GM19328 (cell line): Measurements from ENCODE around the gene OSBP.
"Not testable (repeated sequence)": the region's sequence is repeated elsewhere in the genome, so short reads cannot be mapped to it uniquely, and the experiment has no call there.

Experiments
- ATAC-seq: cut with Tn5 transposase; IDR thresholded peaks from one replicate; pipeline ENCODE4 v1.9.1; 2021; ENCODE audit warnings: mild to moderate bottlenecking, moderate library complexity; ENCODE audit not compliant: unreplicated experiment

OSBP gene

DNA sequence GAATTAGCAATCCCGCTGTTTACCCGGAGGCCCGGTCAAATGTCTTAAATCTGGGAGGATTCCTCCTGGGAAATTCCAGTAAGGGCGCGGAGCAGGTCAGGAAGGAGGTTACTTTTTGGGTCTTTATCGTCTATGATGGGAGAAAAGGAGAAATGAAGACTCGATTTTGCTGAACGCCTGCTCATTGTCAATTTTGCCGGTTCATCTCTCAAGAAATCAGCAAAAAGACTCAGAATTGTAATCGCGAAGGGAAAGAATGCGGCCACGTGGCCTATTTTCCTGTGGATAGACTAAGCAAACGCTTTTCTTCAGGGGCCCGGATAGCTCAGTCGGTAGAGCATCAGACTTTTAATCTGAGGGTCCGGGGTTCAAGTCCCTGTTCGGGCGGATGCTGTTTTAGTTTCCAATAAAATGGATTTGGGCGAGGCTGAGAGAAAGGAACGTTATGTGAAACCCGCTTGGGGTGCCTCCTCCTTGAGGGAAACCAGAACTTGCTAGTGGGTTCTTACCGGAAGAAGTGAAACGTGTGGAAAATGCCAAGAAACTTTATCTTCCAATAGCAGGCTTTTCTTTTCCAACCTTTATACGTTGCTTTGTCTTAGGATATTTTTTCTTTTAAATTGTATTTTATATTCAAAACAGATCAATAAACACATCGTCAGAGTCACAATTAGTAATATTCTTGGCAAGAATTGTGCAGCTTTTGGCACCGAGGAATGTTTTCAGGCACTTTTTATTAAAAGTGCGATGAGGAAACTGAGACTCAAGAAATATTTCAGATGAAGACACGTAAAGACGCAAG lies 59.3 kb downstream of the OSBP start:
- no peak for ATAC-seq

GRCh38 chr11:59555601-59556114 lies 59.9 kb downstream of the OSBP start:
- ATAC-seq, result no peak

DNA sequence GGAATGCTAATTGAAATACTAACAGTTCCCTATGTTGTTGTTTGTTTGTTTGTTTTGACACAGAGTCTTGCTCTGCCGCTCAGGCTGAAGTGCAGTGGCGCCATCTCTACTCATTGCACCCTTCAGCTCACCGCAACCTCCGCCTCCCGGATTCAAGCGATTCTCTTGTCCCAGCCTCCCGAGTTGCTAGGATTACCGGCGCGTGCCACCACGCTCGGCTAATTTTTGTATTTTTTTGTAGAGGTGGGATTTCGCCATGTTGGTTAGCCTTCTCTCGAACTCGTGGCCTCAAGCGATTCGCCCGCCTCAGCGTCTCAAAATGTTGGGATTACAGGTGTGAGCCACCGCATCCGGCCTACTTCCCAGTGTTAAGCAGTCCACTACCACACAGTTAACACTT lies 62.3 kb downstream of the OSBP start:
- ATAC-seq, result no peak

DNA sequence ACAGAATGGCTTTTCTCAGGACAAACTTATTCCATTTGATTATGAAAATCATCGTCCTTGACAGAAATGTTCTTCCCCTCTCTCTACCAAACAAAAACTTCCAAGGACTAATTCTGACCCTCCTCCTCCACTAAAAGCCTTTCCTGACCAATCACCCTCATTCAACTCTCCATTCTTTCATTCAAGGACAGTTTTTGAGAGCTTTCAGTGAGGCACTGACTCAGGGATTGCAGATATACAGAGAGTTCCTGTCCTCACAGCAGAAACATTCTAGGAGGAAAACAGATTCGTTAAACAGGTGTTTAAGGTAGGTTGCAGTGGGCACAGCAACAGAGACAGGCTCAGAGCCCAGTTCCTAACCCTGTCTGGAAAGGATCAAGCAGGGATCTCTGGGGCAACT lies 62.7 kb downstream of the OSBP start:
- ATAC-seq, result no peak

DNA sequence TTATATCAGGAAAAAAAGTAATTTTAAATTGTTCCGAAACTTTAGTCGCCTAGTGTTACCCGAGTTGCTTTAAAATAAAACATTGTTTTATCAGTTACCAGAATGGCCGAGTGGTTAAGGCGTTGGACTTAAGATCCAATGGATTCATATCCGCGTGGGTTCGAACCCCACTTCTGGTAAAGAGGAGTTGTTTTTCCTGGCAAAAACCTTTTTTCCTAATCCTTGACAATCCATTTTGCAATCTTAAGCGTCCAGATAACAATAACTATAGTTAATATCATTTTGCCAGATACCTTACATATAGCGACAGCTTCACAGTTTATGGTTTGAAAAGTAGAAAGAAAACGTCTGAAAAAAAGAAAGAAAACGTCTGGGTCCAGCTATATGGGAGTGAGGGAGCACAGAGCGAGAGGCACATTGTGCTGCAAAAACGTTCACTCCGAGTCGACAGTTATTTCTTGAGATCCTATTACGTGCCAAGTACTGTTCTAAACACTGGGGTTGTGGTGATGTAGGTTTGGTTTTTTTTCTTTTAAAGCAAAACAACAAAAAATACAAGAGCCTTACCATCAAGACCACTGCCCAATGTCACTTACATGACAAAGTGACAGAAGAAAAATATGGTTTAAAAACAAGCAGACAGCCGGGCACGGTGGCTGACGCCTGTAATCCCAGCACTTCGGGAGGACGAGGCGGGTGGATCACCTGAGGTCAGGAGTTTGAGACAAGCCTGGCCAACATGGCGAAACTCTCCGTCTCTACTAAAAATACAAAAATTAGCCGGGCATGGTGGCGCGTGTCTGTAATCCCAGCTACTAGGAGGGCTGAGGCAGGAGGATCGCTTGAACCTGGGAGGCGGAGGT lies 63.7 kb downstream of the OSBP start:
- no peak for ATAC-seq

DNA sequence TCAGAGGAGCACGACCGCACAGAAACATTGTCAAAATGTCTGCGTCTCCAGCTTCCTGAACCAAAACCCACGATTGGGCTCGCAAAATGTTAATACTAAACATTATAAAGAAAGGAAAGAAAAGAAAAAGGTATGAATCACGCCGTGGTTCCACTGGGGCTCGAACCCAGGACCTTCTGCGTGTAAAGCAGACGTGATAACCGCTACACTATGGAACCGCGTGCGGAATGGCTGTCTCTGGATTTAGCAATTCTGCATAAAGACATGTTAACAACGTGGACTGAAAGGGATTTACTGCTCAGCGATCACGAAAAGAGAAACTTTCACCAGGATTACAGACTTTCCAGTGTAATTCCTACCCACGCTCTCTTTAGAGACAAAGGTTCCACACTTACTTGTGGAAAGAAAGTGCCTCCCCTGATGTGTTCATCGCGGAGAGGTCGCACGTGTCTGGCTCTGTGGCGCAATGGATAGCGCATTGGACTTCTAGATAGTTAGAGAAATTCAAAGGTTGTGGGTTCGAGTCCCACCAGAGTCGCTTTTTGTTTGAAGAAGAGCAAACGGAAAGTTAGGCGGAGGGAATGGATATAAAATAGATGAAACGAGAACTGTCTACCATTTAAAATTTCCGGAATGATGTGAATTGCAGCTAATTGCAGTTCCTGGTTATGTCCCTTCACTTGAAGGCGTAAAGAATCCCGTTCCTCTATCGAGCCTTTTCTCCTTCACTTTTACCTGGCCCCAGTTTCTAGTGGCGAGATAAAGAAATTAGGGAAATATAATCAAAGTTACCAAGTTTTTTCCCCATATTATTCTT lies 64.5 kb downstream of the OSBP start:
- ATAC-seq, result peak; percentile 27

- peak; percentile 88 for ATAC-seq
Observed at GRCh38 chr11:59550368-59550841, 65.2 kb downstream of the OSBP start.

DNA sequence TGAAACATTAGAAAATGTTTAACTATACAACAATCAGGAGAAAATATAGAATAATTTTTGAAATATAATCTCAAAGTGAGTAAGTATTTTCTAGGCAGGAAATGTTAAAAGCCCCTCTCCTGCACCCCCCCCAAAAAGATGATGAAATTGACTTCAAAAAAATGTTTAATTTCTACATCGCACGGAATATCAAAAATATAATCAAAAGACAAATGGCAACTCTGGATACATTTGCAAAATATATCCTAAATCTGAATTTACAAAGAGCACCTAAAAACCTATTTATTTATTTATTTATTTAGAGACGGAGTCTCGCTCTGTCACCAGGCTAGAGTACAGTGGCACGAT lies 67.3 kb downstream of the OSBP start:
- no peak for ATAC-seq

DNA sequence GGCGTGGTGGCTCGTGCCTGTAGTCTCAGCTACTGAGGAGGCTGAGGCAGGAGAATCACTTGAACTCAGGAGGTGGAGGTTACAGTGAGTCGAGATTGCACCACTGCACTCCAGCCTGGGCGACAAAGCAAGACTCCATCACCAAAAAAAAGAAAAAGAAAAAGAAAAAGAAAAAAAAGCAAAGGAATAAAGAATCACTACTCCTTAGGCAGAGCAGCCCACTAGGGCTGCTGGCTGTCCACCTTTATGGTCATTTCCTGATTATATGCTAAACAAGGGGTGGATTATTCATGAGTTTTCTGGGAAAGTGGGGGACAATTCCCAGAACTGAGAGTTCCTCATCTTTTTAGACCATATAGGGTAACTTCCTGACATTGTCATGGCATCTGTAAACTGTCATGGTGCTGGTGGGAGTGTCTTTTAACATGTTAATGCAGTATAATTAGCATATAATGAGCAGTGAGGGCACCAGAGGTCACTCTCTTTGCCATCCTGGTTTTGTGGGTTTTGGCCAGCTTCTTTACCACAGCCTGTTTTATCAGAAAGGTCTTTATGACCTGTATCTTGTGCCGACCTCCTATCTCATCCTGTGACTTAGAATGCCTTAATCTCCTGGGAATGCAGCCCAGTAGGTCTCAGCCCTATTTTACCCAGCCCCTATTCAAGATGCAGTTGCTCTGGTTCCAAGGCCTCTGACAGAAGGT lies 67.8 kb downstream of the OSBP start:
- ATAC-seq, result not testable (repeated sequence)

- no peak for ATAC-seq
Observed at GRCh38 chr11:59545179-59546020, 70.2 kb downstream of the OSBP start.

- ATAC-seq, result no peak
Observed at GRCh38 chr11:59544869-59545178, 70.8 kb downstream of the OSBP start.

GRCh38 chr11:59543713-59544112 lies 71.9 kb downstream of the OSBP start:
- not testable (repeated sequence) for ATAC-seq

DNA sequence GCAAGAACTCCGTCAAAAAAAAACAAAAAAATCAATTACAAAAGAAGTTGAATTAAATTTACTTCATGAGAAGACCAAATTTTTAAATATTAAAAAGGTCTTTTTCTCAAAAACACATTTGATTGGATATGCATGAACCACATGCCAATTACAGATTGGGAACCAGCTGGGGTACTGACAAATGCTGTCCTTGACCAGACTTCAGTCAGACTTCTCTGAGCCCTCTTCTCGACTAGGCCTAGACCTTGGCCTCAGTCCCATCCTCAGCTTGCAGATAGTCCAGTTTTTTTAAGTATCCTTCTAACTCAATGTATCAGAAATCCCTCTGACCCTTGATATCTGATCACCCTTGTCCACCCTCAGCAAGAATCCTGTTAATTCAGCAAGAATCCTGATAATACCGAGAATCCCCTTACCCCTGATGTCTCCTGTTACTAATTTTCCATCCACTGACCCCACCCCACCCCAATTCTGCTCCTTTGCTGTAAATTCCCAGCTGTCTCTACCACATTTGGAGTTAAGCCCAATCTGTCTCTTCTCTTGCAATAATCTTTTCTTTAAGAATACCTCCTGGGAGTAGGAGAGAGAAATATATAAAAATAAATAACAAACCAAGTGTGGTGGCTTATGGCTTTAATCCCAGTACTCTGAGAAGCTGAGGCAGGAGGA lies 73.3 kb downstream of the OSBP start:
- no peak for ATAC-seq

DNA sequence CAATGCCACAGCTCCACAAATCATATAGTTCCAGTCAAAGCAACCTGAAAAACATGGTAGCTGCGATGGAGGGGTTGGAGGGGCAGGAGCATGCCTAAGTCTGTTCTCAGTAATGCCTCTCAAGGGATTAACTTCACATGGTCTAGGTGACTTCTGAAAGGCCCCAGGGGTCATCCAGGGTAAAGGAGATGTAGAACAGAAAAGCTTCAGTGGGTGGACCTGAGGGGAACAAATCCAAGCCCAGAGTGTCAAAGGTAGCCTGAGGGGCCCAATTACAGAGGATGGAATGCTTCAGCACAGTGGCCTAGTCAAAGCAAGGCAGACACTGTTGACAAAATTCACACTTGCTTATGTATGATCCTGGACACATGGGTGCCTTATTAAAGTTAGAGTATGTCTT lies 80.9 kb downstream of the OSBP start:
- ATAC-seq, result no peak

- ATAC-seq, result no peak
Observed at GRCh38 chr11:59532620-59533019, 83.0 kb downstream of the OSBP start.

DNA sequence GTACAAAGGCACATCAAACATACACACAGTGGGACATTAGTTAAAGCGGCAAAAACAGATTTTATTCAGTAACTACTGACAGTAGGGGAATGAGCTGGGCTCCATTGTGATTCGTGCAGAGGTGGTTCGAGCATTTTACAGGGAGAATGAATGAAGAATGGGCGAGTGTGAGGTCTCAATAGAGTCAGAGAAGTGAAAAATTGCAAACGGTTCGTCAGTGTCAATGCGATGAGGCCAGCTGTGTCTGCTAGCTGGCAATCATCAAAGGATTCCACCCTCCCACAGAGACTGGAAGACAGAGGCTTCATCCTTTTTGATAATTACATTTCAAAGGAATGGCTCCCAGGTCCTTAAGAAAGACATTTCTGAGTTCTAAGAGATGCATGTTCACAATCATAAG lies 86.9 kb downstream of the OSBP start:
- ATAC-seq, result no peak
